A673 (cell line): Measurements from ENCODE around the gene TRAP1. TPM values are rescaled to one million over a fixed set of nuclear protein-coding genes. Genes with fewer than 3 reads are reported as not detected.

Experiments
- BruUV-seq: library from RNA; stranded (reverse); fragments of 400-500 nt; replicated peaks from 2 replicates; lab custom pipeline; 2021; lab: Mats Ljungman, UMichigan
- CTCF ChIA-PET: fragments of 300-600 bp; sonication (Branson Sonifier 250); formaldehyde crosslinking; loops from one replicate; lab custom pipeline; 2022; ENCODE audit warnings: antibody characterized with exemption; lab: Charles Lee
- POLR2A ChIA-PET: fragments of 300-600 bp; sonication (Branson Sonifier 250); formaldehyde crosslinking; loops from one replicate; lab custom pipeline; 2022; ENCODE audit warnings: antibody characterized with exemption; ENCODE audit not compliant: low non-redundant PET; lab: Charles Lee
- DNase-seq: peaks from one replicate; pipeline ENCODE4 v3.0.0-alpha.2; 2015; ENCODE audit warnings: low spot score
- H3K27ac ChIP-seq: fragments of 200-600 bp; sonication (generic); 2 replicates; pipeline ENCODE4 v1.5.1; 2016; ENCODE audit warnings: mixed run types, low read depth, mild to moderate bottlenecking, mixed read lengths, antibody characterized with exemption, low read length; ENCODE audit not compliant: poor library complexity, severe bottlenecking
- H3K27me3 ChIP-seq: fragments of 200-600 bp; sonication (generic); replicated peaks from 2 replicates; pipeline ENCODE4 v1.6.1; 2017; ENCODE audit warnings: mixed run types, low read depth, mild to moderate bottlenecking, mixed read lengths, antibody characterized with exemption, low read length; ENCODE audit not compliant: insufficient read depth, poor library complexity
- H3K36me3 ChIP-seq: fragments of 200-600 bp; sonication (generic); 2 replicates; pipeline ENCODE4 v1.6.1; 2016; ENCODE audit warnings: mixed run types, mild to moderate bottlenecking, mixed read lengths, antibody characterized with exemption, low read length; ENCODE audit not compliant: insufficient read depth, poor library complexity, severe bottlenecking
- H3K4me1 ChIP-seq: fragments of 200-600 bp; sonication (generic); 2 replicates; pipeline ENCODE4 v1.6.1; 2017; ENCODE audit warnings: mixed run types, mild to moderate bottlenecking, mixed read lengths, antibody characterized with exemption, low read length; ENCODE audit not compliant: insufficient read depth, poor library complexity, severe bottlenecking
- H3K4me3 ChIP-seq: fragments of 200-600 bp; sonication (generic); 2 replicates; pipeline ENCODE4 v1.5.1; 2016; ENCODE audit warnings: low read depth, mixed run types, mild to moderate bottlenecking, mixed read lengths, low read length; ENCODE audit not compliant: poor library complexity, severe bottlenecking
- H3K9me3 ChIP-seq: fragments of 200-600 bp; sonication (generic); 2 replicates; pipeline ENCODE4 v1.6.1; 2016; ENCODE audit warnings: mixed run types, low read depth, mild to moderate bottlenecking, mixed read lengths, antibody characterized with exemption, low read length; ENCODE audit not compliant: poor library complexity, severe bottlenecking
- EZH2 ChIP-seq: fragments of 200-600 bp; sonication (generic); IDR thresholded peaks from 2 replicates; pipeline ENCODE4 v1.6.1; 2017; ENCODE audit warnings: borderline replicate concordance, low read depth, mild to moderate bottlenecking, mixed read lengths, antibody characterized with exemption, low read length; ENCODE audit not compliant: poor library complexity, severe bottlenecking
- intact Hi-C: fragments of 100-400 bp; cut with micrococcal nuclease; formaldehyde crosslinking; loops from one replicate; pipeline ENCODE4 v1.10.0; 2022; ENCODE audit not compliant: unreplicated experiment
- total RNA-seq: library from RNA; stranded (reverse); gene quantifications from 2 replicates; pipeline ENCODE4 v1.2.3, GENCODE V29; 2021
- TF ChIP-seq, protein P1 (sequence below): fragments of 300-800, 200-600 bp; sonication (generic); conservative IDR thresholded peaks from 2 replicates; pipeline ENCODE4 v1.5.1; 2017; ENCODE audit warnings: low read depth, mild to moderate bottlenecking, antibody characterized with exemption, low read length, moderate library complexity, mixed read lengths

Gene TRAP1
- total RNA-seq, 1 experiment from 2014 or later = 280 TPM

DNA sequence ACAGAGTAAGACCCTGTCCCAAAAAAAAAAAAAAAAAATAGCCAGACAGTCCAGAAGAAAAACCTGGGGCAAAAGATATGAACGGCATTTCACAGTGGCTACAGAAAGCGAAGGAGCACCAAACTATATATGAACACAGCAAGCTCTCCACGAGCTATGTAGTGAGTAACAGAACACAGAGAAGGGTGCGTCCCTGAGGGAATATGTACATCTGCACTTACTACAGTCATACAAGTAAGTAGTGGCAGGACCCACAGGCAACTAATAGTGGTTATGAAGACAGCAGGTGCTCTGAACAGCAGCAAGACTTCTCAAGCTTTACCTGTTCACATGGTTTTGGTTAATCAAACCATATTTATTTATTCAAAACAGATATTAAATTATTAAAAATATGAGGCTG is 15.8 kb downstream of the TRAP1 start:
- CTCF ChIA-PET = interaction anchor here (1.3 kb wide), 1 partner anchor 11 kb away, joined by 6 read pairs; no protein-coding TSS in a partner anchor

DNA sequence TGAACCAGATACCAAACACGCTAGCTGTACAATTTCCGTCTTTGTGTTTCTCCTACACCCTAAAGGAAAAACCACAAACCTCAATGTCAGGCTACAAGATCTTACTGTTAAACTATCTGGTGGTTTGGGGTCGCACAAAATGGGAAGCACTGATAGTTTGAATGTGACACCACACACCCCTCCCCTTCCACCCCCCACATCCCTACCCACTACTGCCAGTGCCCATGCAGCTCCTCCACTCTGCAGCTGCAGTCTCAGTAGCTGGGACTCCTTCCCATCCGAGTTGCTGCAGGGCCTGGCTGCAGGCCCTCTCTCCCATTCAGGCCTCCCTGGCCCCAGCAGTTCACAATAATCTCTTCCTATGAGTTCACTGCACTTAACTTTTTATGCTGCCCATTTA is 18.4 kb downstream of the TRAP1 start:
- DNase-seq = no peak
- BruUV-seq = no TSS peak
- TF ChIP-seq, protein P1, sequence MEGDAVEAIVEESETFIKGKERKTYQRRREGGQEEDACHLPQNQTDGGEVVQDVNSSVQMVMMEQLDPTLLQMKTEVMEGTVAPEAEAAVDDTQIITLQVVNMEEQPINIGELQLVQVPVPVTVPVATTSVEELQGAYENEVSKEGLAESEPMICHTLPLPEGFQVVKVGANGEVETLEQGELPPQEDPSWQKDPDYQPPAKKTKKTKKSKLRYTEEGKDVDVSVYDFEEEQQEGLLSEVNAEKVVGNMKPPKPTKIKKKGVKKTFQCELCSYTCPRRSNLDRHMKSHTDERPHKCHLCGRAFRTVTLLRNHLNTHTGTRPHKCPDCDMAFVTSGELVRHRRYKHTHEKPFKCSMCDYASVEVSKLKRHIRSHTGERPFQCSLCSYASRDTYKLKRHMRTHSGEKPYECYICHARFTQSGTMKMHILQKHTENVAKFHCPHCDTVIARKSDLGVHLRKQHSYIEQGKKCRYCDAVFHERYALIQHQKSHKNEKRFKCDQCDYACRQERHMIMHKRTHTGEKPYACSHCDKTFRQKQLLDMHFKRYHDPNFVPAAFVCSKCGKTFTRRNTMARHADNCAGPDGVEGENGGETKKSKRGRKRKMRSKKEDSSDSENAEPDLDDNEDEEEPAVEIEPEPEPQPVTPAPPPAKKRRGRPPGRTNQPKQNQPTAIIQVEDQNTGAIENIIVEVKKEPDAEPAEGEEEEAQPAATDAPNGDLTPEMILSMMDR = no peak
- no peak for TF ChIP-seq EZH2
- no peak overlapping the region for H3K4me3 ChIP-seq
- intact Hi-C loops = loop anchor here (10.0 kb wide), 2 partner anchors 176 to 556 kb away; no protein-coding TSS in a partner anchor
- ChIA-PET POLR2A (interaction anchor here (0.6 kb wide), 1 partner anchor 771 kb away, joined by 6 read pairs; no protein-coding TSS in a partner anchor), CTCF (no interaction called here)
- no peaks in the 10 kb centered on the region for H3K27me3 ChIP-seq
- peaks cover 8% of the 10 kb centered on the region for H3K36me3 ChIP-seq
- H3K27ac ChIP-seq = no peak overlapping the region
- H3K4me1 ChIP-seq = no peaks in the 10 kb centered on the region
- H3K9me3 ChIP-seq = no peaks in the 10 kb centered on the region

More for the DNA sequence above, 15.8 kb downstream of the TRAP1 start:
- H3K4me1 ChIP-seq = no peaks in the 10 kb centered on the region
- intact Hi-C loops = no loop called here
- DNase-seq = no peak
- H3K27ac ChIP-seq = no peak overlapping the region
- no TSS peak for BruUV-seq
- TF ChIP-seq, protein P1 = no peak
- no peak for TF ChIP-seq EZH2
- POLR2A ChIA-PET = no interaction called here
- H3K27me3 ChIP-seq = no peaks in the 10 kb centered on the region
- no peak overlapping the region for H3K4me3 ChIP-seq
- H3K36me3 ChIP-seq = no peaks in the 10 kb centered on the region
- no peaks in the 10 kb centered on the region for H3K9me3 ChIP-seq

DNA sequence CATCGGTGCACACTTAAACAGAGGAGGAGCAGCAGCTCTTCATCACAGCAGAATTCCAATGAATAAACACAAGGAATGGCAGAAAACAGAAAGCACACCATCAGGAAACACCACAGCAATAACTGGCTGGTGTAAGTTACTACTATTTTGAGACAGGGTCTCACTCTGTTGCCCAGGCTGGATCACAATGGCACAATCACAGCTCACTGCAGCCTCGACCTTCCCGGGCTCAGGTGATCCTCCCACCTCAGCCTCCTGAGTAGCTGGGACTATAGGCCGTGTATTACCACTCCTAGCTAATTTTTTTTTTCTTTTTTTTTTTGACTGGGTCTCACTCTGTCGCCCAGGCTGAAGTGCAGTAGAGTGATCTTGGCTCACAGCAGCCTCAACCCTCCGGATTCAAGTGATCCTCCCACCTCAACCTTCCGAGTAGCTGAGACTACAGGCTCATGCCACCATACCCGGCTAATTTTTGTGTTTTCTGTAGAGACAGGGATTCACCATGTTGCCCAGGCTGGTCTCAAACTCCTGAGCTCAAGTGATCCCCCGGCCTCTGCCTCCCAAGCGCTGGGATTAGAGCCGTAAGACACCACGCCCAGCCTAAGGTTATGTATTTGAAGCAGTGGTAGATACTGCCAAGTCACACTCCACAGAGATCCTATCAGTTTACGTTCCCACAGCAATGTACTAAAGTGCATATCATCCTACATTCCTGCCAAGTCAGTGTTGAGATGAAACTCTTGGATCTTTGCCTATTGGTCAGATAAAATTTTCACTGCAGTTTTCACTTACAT is 20.7 kb downstream of the TRAP1 start:
- Histone ChIP-seq H3K4me3 (no peak overlapping the region), H3K4me1 (no peaks in the 10 kb centered on the region), H3K36me3 (peaks cover 8% of the 10 kb centered on the region), H3K27ac (peak overlapping the region; percentile 49), H3K9me3 (no peaks in the 10 kb centered on the region), H3K27me3 (no peaks in the 10 kb centered on the region)
- CTCF ChIA-PET = interaction anchor here (0.8 kb wide), 1 partner anchor 12 kb away, joined by 4 read pairs; no protein-coding TSS in a partner anchor
- TF ChIP-seq EZH2 = no peak
- TF ChIP-seq, protein P1 = no peak
- no TSS peak for BruUV-seq
- intact Hi-C loops = loop anchor here (10.0 kb wide), 2 partner anchors 178 to 558 kb away; no protein-coding TSS in a partner anchor
- peak; percentile 54 for DNase-seq
- POLR2A ChIA-PET = no interaction called here
